GM19240 (cell line): ENCODE data around the gene SPESP1.
"Not testable (repeated sequence)": the region's sequence is repeated elsewhere in the genome, so short reads cannot be mapped to it uniquely, and the experiment has no call there.

Experiments
- DNase-seq: peaks from one replicate; pipeline ENCODE4 v3.0.0; 2011; ENCODE audit warnings: low spot score; ENCODE audit not compliant: insufficient read length

Gene SPESP1

DNA sequence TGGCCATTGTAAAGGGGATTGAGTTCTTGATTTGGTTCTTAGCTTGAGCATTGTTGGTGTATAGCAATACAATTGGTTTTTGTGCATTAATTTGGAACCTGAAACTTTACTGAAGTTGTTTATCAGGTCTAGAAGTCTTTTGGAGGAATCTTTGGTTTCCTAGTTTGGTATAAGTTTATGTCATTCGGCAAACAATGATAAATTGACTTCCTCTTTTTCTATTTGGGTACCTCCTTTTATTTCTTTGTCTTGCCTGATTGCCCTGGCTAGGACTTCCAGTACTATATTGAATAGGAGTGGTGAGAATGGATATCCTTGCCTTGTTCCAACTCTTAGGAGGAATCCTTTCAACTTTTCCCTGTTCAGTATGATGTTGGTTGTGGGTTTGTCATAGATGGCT lies 32.1 kb downstream of the SPESP1 start:
- no peak for DNase-seq

DNA sequence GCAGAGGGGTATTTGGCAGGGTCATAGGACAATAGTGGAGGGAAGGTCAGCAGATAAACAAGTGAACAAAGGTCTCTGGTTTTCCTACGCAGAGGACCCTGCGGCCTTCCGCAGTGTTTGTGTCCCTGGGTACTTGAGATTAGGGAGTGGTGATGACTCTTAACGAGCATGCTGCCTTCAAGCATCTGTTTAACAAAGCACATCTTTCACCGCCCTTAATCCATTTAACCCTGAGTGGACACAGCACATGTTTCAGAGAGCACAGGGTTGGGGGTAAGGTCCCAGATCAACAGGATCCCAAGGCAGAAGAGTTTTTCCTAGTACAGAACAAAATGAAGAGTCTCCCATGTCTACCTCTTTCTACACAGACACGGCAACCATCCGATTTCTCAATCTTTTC lies 33.4 kb downstream of the SPESP1 start:
- DNase-seq = not testable (repeated sequence)

GRCh38 chr15:68966996-68967395 lies 36.7 kb downstream of the SPESP1 start:
- no peak for DNase-seq

DNA sequence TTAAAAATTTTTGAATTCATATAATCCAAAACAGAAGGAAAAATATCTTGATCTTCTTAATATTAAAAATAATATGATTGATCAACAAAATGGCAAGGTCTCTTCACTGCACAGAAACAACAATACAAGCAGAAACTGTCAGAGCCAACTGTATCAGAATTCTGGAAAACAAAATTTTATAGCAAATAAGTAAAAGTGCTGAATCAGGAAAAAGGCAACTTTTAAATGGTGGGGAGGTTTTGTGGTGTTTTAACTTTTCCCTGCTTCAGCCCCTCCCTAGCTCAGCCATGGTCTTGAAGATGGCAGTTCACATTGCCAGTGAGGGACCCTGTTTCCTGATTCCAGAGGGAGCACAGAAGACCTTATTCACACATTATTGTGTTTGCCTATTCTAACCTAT lies 37.6 kb downstream of the SPESP1 start:
- DNase-seq = no peak

- DNase-seq = no peak
Observed at GRCh38 chr15:68969298-68969697, 39.0 kb downstream of the SPESP1 start.

DNA sequence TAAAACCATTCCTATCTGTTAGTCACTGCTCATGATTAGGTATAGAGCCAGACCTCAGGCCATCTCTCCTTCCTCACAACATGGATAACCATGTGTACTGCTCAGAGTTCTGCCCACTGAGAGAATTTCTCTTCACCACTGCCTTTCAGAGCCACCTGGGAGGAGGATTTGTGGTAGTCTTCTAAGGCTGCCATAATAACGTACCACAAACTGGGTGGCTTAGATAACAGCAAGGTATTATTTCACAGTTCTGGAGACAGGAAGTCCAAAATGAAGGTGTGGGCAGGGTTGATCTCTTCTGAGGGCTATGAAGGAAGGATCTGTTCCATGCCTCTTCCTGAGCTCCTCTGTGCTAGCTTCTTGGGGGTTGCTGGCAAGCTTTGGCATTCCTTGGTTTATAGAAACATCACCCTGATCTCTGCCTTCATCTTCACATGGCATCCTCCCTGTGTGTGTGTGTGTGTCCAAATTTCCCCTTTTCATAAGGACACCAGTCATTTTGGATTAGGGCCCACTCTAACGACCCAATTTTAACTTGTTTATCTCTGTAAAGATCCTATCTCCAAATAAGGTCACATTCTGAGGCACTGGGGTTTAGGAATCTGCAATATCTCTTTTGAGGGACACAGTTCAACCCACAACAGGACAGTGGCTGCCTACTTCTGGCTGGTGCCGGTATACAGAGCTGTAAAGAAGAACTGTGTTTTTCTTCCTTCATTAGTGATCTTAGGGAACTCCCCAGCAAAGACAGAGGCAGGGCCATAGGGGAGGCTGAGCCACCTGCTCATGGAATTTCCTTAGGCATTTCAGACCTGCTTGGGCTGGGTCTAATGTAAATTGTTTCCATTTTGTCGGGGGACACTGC lies 42.1 kb downstream of the SPESP1 start:
- DNase-seq = no peak

GRCh38 chr15:68975651-68976160 lies 45.4 kb downstream of the SPESP1 start:
- DNase-seq = not testable (repeated sequence)

DNA sequence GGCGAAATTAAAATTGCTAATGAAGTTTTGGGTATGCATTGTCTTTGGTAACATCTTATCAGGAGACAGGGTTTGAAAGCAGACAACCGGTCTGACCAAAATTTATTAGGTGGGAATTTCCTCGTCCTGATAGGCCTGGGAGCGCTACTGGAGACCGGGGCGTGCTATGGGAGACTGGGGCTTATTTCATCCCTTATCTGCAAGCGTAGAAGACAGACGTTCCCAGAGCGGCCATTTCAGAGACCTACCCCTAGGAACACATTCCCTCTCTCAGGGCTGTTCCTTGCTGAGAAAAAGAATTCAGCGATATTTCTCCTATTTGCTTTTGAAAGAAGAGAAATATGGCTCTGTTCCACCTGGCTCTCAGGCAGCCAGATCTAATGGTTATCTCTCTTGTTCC lies 47.1 kb downstream of the SPESP1 start:
- not testable (repeated sequence) for DNase-seq

DNA sequence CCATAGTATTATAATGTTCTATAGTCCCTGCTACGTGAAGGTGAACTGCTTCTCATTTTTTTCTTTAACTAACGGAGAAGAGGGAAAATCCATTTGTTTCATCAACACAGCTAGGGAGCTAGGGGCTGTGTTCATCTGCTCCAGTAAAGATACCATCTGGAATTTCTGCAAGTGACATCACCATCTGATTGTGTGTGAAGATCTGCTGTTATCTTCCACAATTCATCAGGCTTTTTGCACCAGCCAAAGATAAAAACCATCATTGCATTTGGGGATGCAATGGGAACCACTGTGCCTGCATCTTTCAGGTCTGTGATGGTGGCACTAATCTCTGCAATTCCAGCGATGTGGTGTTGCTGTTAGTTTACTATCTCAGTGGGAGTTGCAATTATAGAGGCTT lies 48.7 kb downstream of the SPESP1 start:
- DNase-seq = no peak

GRCh38 chr15:68979816-68980215 lies 49.5 kb downstream of the SPESP1 start:
- no peak for DNase-seq

- no peak for DNase-seq
Observed at GRCh38 chr15:68980786-68981185, 50.5 kb downstream of the SPESP1 start.

DNA sequence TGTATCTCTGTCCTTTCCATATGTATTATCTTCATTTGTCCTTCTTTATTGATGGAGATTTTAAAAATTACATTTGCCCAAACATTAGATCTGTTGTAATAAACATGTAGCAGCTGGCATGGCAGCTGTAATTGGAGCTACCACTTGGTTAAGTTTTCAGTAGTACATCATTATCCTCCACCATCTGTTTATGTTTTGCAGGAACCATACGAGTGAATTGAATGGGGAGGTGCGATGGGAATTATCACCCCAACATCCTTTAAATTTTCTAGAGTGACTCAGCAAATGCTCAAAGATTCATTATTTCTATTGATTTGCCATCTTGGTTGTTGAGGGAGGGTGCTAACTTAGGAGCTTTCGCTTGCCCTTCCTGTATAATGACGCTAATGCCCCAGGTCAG lies 51.6 kb downstream of the SPESP1 start:
- no peak for DNase-seq

DNA sequence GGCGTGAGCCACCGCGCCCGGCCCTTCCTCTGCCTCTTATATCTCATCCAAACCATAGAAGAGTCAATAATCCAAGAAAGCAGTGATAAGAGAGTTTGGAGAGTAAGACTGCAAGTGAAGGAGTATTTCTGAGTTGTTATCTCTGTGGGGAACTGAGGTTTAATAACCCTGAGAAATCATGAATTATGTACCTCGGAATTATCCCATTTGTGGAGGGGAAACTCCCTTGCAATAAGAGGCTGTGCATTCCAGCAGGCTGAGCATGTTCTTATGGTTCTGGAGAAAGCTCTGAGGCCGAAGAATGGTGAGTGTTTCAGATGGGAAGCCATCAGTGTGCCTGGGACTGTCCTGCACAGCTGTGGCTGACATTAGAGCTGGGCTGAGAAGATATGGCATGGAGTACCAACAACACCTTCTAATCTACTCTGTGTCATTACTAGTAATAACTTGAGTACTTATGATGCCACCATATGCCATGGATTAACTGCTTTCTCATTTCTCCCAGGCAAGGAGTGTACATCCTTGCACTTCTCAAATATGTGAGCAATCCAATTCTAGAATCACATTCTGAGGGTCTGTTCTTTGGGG lies 52.7 kb downstream of the SPESP1 start:
- DNase-seq = no peak

DNA sequence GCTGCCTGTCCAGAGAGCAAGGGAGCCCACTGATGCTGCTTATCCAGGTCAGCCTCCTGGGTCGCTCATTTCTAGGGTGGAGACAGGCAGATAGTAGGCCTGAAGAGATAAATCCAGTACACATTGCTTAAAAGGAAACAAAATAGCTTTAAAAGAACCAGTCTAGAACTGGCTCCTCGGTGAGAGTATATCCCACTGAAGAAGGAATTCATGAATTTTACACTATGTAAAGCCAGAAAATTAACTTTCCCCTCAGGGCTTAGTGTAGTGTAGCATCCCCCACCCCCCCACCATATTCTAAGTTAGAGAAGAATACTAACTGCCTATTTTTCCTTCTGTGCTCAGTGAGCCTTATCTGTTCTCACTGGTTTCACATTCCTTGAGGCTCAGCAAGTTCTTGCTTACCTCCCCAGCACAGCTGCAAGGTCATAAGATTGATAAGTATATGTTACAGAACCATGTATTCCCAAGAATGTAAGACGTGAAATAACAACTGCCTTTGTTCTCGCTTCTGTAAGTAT lies 53.7 kb downstream of the SPESP1 start:
- DNase-seq = no peak

GRCh38 chr15:68984586-68984985 lies 54.3 kb downstream of the SPESP1 start:
- DNase-seq = no peak

DNA sequence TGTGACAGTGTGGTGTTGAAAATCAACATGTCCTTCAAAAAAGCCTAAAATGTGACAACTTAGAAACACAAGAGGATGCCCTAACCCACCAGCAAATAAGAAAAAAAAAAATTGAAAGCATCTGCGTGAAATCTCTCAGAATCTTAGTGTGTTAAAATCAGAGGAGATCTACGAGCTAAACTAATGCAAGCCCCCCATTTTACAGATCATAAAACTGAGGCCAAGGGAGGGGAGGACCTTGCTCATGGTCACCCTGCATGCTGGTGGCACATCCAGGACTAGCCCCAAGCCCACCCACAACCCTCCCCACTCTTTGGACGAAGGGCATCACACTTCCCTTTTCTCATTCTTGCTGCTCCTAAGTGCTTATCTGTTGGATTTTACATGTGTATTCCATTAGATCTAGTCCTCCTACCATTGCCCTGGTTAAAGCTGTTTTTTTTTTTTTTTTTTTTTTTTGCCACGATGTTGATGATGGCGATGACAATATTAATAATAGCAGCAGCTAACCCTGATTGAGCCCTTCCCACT lies 55.1 kb downstream of the SPESP1 start:
- DNase-seq = no peak

- DNase-seq = no peak
Observed at GRCh38 chr15:68986322-68986721, 56.0 kb downstream of the SPESP1 start.

- no peak for DNase-seq
Observed at GRCh38 chr15:68987120-68987519, 56.8 kb downstream of the SPESP1 start.

GRCh38 chr15:68987676-68988075 lies 57.4 kb downstream of the SPESP1 start:
- DNase-seq = no peak

GRCh38 chr15:68989541-68990230 lies 59.4 kb downstream of the SPESP1 start:
- no peak for DNase-seq

- DNase-seq = no peak
Observed at GRCh38 chr15:68990231-68990991, 60.1 kb downstream of the SPESP1 start.
